A549 (cell line): ENCODE measurements around the gene SORBS1. TPM values are rescaled to one million over a fixed set of nuclear protein-coding genes. Genes with fewer than 3 reads are reported as not detected.
A peak's percentile ranks its signal among the peaks of the same experiment; 100 is the strongest.

ENCODE experiments used
- ATAC-seq, 2 experiments: fragments of 200-7000 bp in 1 of 2; fragments of >200 bp in 1 of 2; cut with Nextera tagmentation in 1 of 2; cut with Tn5 transposase in 1 of 2; 3 replicates each; pipeline versions ENCODE4 v1.8.0 to v1.9.1; 2018 to 2020; ENCODE audit warnings: mild to moderate bottlenecking in 1 of 2, moderate library complexity in 1 of 2
- CTCF ChIA-PET: fragments of 300-600 bp; sonication (Branson Sonifier 250); formaldehyde crosslinking; extraction: SDS; loops from one replicate; lab custom pipeline; 2021; ENCODE audit warnings: antibody characterized with exemption, inconsistent platforms; lab: Yijun Ruan, JAX
- POLR2A ChIA-PET: fragments of 350-600 bp; formaldehyde crosslinking; extraction: SDS; loops from one replicate; lab custom pipeline; 2021; ENCODE audit warnings: antibody characterized with exemption, inconsistent platforms; lab: Yijun Ruan, JAX
- DNase-seq, 2 experiments: peaks; one replicate each; pipeline versions ENCODE4 v3.0.0 to v3.0.0-alpha.2; 2011 to 2016; ENCODE audit warnings: low read depth in 1 of 2, low spot score in 1 of 2
- FAIRE-seq: peaks from 2 replicates; lab custom pipeline; 2011; peaks lifted over from hg19 to GRCh38; lab: Jason Lieb, UNC
- H3K27ac ChIP-seq, 2 experiments: fragments of >200 bp; sonication (Bioruptor Twin); formaldehyde crosslinking; 3 replicates each; pipeline ENCODE4 v1.5.1; 2016 to 2017
- H3K4me1 ChIP-seq: fragments of >200 bp; sonication (Bioruptor Twin); formaldehyde crosslinking; 3 replicates; pipeline ENCODE4 v1.6.1; 2016
- H3K4me2 ChIP-seq: fragments of >200 bp; sonication (Bioruptor Twin); formaldehyde crosslinking; 3 replicates; pipeline ENCODE4 v1.6.1; 2016
- H3K4me3 ChIP-seq: fragments of >200 bp; sonication (Bioruptor Twin); formaldehyde crosslinking; 3 replicates; pipeline ENCODE4 v1.5.1; 2016
- H3K9me3 ChIP-seq: fragments of >200 bp; sonication (Bioruptor Twin); formaldehyde crosslinking; 3 replicates; pipeline ENCODE4 v1.6.1; 2016
- CBX2 ChIP-seq: fragments of 200-600 bp; sonication (generic); IDR thresholded peaks from 2 replicates; pipeline ENCODE4 v1.6.1; 2016; ENCODE audit warnings: low read depth, mild to moderate bottlenecking, borderline replicate concordance
- CEBPB ChIP-seq, 2 experiments: fragments of >200 bp in 1 of 2; sonication (Bioruptor Twin) in 1 of 2; formaldehyde crosslinking in 1 of 2; IDR thresholded peaks; 2 replicates each; pipeline ENCODE4 v1.6.1; 2012 to 2016
- CHD4 ChIP-seq: fragments of 200-600 bp; sonication (generic); IDR thresholded peaks from 2 replicates; pipeline ENCODE4 v1.6.1; 2016; ENCODE audit warnings: antibody characterized with exemption, mild to moderate bottlenecking, borderline replicate concordance
- FOSL2 ChIP-seq, 2 experiments: fragments of 450-650 bp in 1 of 2; fragments of >200 bp in 1 of 2; sonication (Bioruptor Twin) in 1 of 2; formaldehyde crosslinking; IDR thresholded peaks; 2 replicates each; pipeline versions ENCODE4 v1.5.0 to v1.6.1; 2016 to 2020; ENCODE audit warnings: mild to moderate bottlenecking in 1 of 2, moderate library complexity in 1 of 2
- GATA3 ChIP-seq: IDR thresholded peaks from 2 replicates; pipeline ENCODE4 v1.6.1; 2012; ENCODE audit warnings: borderline replicate concordance
- HOXB13 ChIP-seq: fragments of 250-450 bp; sonication (Bioruptor Pico); IDR thresholded peaks from 2 replicates; pipeline ENCODE4 v1.5.0; 2020; ENCODE audit warnings: low read depth, mild to moderate bottlenecking, moderate library complexity
- KDM5A ChIP-seq: fragments of 200-600 bp; sonication (generic); IDR thresholded peaks from 2 replicates; pipeline ENCODE4 v1.6.1; 2016; ENCODE audit warnings: antibody characterized with exemption, mild to moderate bottlenecking
- MAFK ChIP-seq: fragments of 450-650 bp; IDR thresholded peaks from 2 replicates; pipeline ENCODE4 v1.6.1; 2014; ENCODE audit not compliant: partially characterized antibody
- NPAS2 ChIP-seq: fragments of 250-450 bp; sonication (Bioruptor Pico); IDR thresholded peaks from 2 replicates; pipeline ENCODE4 v1.8.0; 2022; ENCODE audit warnings: mild to moderate bottlenecking, moderate library complexity, borderline replicate concordance
- SREBF2 ChIP-seq: fragments of 450-650 bp; IDR thresholded peaks from 2 replicates; pipeline ENCODE4 v1.6.1; 2014; ENCODE audit warnings: mild to moderate bottlenecking, moderate library complexity
- TFCP2L1 ChIP-seq: fragments of 250-450 bp; sonication (Bioruptor Pico); IDR thresholded peaks from 2 replicates; pipeline ENCODE4 v1.5.0; 2021; ENCODE audit warnings: mild to moderate bottlenecking
- TP53 ChIP-seq: fragments of 250-450 bp; sonication (Bioruptor Pico); IDR thresholded peaks from 2 replicates; pipeline ENCODE4 v1.5.0; 2021; ENCODE audit warnings: mild to moderate bottlenecking, moderate library complexity
- WGBS: methylation state at CpG from one replicate; pipeline ENCODE4 v1.1.6; 2017; ENCODE audit errors: missing lambda C conversion rate; 5-methylcytosine and 5-hydroxymethylcytosine counted together
- polyA plus RNA-seq, 4 experiments: library from polyadenylated mRNA; depleted of rRNA in 3 of 4; stranded (reverse); fragments of >200 nt; fragmentation: RNase III in 1 of 4; extraction: RNeasy Plus Mini Kit Qiagen cat#74134 plus additional on column Dnase treatment in 1 of 4; gene quantifications; 2 replicates in 3 of 4; 3 replicates in 1 of 4; pipeline ENCODE4 v1.2.3, GENCODE V29; 2011 to 2017
- TF ChIP-seq, protein P1 (sequence below): fragments of 450-650 bp; IDR thresholded peaks from 2 replicates; pipeline ENCODE4 v1.6.1; 2014; ENCODE audit warnings: antibody characterized with exemption
- TF ChIP-seq, protein P2 (sequence below): fragments of 150-350 bp; IDR thresholded peaks from 2 replicates; pipeline ENCODE4 v1.6.1; 2014; ENCODE audit warnings: low read depth, mild to moderate bottlenecking, low read length
- TF ChIP-seq, protein P3 (sequence below): fragments of >200 bp; sonication (Bioruptor Twin); formaldehyde crosslinking; IDR thresholded peaks from 3 replicates; pipeline ENCODE4 v1.6.1; 2016
- TF ChIP-seq, protein P4 (sequence below): IDR thresholded peaks from 2 replicates; pipeline ENCODE4 v1.6.1; 2012
- TF ChIP-seq, protein P5 (sequence below): fragments of >200 bp; sonication (Bioruptor Twin); formaldehyde crosslinking; IDR thresholded peaks from 3 replicates; pipeline ENCODE4 v1.5.1; 2016

The SORBS1 gene
- polyA plus RNA-seq, 2 of the 4 experiments (the other 2 are of a cell fraction), result 0.39 to 0.80 TPM

DNA sequence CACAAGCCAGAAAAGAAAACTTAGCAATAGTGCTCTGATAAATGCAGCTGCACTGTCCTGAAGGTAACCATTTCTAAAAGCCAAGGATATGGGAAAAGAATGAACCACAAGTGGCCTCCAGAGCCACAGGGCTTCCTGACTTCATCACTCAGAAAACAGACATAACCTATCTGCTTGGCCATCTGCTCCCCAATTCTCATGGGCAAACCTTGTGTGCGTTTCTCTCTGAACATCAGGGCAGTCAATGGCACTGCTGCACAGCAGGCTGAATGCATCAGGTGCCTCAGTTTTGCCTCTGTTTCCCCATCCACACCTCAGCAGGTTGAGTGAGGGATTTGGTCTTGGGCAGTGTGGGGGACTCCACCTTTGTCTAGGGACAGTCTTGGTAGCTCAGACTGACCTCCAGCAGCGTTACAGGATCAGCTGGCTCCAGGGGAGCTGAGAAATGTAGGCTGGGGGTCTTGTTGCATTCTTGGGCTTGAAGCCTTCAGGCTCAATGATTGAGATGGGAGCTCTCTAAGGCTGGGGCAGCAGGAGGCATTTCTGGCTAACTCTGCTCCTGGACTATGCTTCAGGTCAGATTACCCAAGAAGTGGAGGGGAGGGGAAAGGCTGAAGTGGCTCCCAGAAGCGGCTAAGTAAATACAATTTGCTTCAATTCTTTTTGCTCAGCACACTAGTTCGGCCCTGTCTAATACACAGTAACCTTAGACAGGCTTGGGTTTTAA is 246.8 kb downstream of the SORBS1 start:
- TF ChIP-seq KDM5A (no peak), TFCP2L1 (CRISPR knock-in tag) (no peak), CBX2 (no peak), TP53 (no peak), FOSL2 (IDR thresholded peaks at IDR 0.05) (no peak), FOSL2 (CRISPR knock-in tag; IDR thresholded peaks at IDR 0.05) (no peak), NPAS2 (CRISPR knock-in tag) (no peak), MAFK (no peak), CHD4 (no peak), CEBPB (IDR thresholded peaks at IDR 0.05) (no peak)
- TF ChIP-seq, protein P1, sequence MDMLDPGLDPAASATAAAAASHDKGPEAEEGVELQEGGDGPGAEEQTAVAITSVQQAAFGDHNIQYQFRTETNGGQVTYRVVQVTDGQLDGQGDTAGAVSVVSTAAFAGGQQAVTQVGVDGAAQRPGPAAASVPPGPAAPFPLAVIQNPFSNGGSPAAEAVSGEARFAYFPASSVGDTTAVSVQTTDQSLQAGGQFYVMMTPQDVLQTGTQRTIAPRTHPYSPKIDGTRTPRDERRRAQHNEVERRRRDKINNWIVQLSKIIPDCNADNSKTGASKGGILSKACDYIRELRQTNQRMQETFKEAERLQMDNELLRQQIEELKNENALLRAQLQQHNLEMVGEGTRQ, result no peak
- TF ChIP-seq, protein P2, sequence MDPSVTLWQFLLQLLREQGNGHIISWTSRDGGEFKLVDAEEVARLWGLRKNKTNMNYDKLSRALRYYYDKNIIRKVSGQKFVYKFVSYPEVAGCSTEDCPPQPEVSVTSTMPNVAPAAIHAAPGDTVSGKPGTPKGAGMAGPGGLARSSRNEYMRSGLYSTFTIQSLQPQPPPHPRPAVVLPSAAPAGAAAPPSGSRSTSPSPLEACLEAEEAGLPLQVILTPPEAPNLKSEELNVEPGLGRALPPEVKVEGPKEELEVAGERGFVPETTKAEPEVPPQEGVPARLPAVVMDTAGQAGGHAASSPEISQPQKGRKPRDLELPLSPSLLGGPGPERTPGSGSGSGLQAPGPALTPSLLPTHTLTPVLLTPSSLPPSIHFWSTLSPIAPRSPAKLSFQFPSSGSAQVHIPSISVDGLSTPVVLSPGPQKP, result no peak
- TF ChIP-seq, protein P3, sequence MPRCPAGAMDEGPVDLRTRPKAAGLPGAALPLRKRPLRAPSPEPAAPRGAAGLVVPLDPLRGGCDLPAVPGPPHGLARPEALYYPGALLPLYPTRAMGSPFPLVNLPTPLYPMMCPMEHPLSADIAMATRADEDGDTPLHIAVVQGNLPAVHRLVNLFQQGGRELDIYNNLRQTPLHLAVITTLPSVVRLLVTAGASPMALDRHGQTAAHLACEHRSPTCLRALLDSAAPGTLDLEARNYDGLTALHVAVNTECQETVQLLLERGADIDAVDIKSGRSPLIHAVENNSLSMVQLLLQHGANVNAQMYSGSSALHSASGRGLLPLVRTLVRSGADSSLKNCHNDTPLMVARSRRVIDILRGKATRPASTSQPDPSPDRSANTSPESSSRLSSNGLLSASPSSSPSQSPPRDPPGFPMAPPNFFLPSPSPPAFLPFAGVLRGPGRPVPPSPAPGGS, result no peak
- TF ChIP-seq, protein P4, sequence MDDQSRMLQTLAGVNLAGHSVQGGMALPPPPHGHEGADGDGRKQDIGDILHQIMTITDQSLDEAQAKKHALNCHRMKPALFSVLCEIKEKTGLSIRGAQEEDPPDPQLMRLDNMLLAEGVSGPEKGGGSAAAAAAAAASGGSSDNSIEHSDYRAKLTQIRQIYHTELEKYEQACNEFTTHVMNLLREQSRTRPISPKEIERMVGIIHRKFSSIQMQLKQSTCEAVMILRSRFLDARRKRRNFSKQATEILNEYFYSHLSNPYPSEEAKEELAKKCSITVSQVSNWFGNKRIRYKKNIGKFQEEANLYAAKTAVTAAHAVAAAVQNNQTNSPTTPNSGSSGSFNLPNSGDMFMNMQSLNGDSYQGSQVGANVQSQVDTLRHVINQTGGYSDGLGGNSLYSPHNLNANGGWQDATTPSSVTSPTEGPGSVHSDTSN, result no peak
- ATAC-seq (peak in 1 of 2 experiments; percentile 31; a peak in 3 of 6 replicates), FAIRE-seq (no peak), DNase-seq (no peak)
- Histone ChIP-seq H3K4me1 (peaks cover 14% of the 10 kb centered on the region), H3K9me3 (no peaks in the 10 kb centered on the region), H3K4me3 (no peak overlapping the region), H3K4me2 (no peak overlapping the region), H3K27ac (peak overlapping the region in 1 of 2 experiments; percentile 16; a peak in 1 of 6 replicates)
- ChIA-PET CTCF (no interaction called here), POLR2A (no interaction called here)
- WGBS, result 81% methylated on average over 4 of the region's 4 CpGs

DNA sequence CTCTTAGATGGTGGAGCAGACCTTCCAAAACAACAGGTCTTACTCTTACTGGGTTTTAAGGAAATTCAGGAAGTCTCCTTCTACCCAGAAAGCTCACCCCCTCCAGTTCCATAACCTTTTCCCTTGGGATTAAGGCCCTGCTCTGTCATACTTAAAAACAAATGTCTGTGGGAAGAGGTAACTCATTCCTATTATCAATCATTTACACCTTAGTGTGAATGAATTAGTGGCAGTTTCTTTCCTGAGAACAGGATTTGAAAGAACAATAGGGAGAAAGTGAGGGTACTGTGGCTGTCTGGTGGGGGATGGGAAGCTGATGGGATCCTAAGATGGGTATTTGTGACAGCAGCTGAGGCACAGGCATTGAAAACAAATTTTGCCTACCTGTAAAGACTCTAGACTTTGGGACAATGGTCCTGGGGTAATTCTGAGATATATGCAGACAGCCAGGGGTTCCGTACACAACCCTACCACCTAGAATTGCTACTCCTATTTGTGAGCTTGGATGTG is 248.1 kb downstream of the SORBS1 start:
- 94% methylated on average over 1 of the region's 1 CpG for WGBS
- H3K4me1 ChIP-seq, result peaks cover 25% of the 10 kb centered on the region
- H3K9me3 ChIP-seq, result no peaks in the 10 kb centered on the region
- ChIA-PET POLR2A (no interaction called here), CTCF (interaction anchor here (0.6 to 1.2 kb wide), 2 partner anchors 46 to 50 kb away, joined by 3 read pairs; no protein-coding TSS in a partner anchor)
- H3K4me3 ChIP-seq, result no peak overlapping the region
- DNase-seq, result no peak
- ATAC-seq, result no peak
- FAIRE-seq, result no peak
- H3K4me2 ChIP-seq, result no peak overlapping the region
- TF ChIP-seq, protein P5, sequence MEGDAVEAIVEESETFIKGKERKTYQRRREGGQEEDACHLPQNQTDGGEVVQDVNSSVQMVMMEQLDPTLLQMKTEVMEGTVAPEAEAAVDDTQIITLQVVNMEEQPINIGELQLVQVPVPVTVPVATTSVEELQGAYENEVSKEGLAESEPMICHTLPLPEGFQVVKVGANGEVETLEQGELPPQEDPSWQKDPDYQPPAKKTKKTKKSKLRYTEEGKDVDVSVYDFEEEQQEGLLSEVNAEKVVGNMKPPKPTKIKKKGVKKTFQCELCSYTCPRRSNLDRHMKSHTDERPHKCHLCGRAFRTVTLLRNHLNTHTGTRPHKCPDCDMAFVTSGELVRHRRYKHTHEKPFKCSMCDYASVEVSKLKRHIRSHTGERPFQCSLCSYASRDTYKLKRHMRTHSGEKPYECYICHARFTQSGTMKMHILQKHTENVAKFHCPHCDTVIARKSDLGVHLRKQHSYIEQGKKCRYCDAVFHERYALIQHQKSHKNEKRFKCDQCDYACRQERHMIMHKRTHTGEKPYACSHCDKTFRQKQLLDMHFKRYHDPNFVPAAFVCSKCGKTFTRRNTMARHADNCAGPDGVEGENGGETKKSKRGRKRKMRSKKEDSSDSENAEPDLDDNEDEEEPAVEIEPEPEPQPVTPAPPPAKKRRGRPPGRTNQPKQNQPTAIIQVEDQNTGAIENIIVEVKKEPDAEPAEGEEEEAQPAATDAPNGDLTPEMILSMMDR, result no peak
- no peak for TF ChIP-seq SREBF2
- no peak for TF ChIP-seq HOXB13
- TF ChIP-seq, protein P1, result no peak
- TF ChIP-seq GATA3, result no peak
- TF ChIP-seq TP53, result no peak
- H3K27ac ChIP-seq, result no peak overlapping the region
